Thyroid gland (tissue), 4 donors: ENCODE data around the gene USP21.

Experiments
- CTCF ChIP-seq, 6 experiments: fragments of 200-600 bp in 3 of 6; fragments of 450-650 bp in 3 of 6; sonication (generic) in 3 of 6; IDR thresholded peaks; one replicate each; pipeline ENCODE4 v1.5.1; 2016 to 2019; ENCODE audit warnings: antibody characterized with exemption in 6 of 6, mild to moderate bottlenecking in 2 of 6, inconsistent platforms in 1 of 6, moderate library complexity in 1 of 6
- POLR2A ChIP-seq, 2 donors: fragments of 450-650 bp; IDR thresholded peaks; one replicate each; pipeline ENCODE4 v1.6.1; 2017; ENCODE audit warnings: antibody characterized with exemption in 2 of 2, mild to moderate bottlenecking in 2 of 2, moderate library complexity in 1 of 2

GRCh38 chr1:161119092-161119903 is 40.0 kb upstream of the USP21 start:
- peak in 3 of 6 experiments; percentile 24 to 39 (median 27) for TF ChIP-seq CTCF (IDR thresholded peaks at IDR 0.05)
- no peak for TF ChIP-seq POLR2A (IDR thresholded peaks at IDR 0.05)
